HG03025 (cell line): ENCODE results near the gene CPLX4.

Experiments used
- ATAC-seq: cut with Tn5 transposase; IDR thresholded peaks from one replicate; pipeline ENCODE4 v1.9.1; 2021; ENCODE audit warnings: mild to moderate bottlenecking, moderate library complexity; ENCODE audit not compliant: unreplicated experiment, low FRiP score

Gene CPLX4

GRCh38 chr18:59246796-59247195 is 71.7 kb downstream of the CPLX4 start:
- no peak for ATAC-seq
